22Rv1 (cell line): ENCODE results near the gene RPL36.
"Not testable (repeated sequence)": the region's sequence is repeated elsewhere in the genome, so short reads cannot be mapped to it uniquely, and the experiment has no call there.

Source experiments
- H3K27ac ChIP-seq: fragments of 450-650 bp; 2 replicates; pipeline ENCODE4 v1.5.1; 2017
- CTCF ChIP-seq: fragments of 450-650 bp; IDR thresholded peaks from 2 replicates; pipeline ENCODE4 v1.5.1; 2017; ENCODE audit warnings: mild to moderate bottlenecking
- ZFX ChIP-seq: fragments of 450-650 bp; IDR thresholded peaks from 2 replicates; pipeline ENCODE4 v1.6.1; 2017; ENCODE audit warnings: antibody characterized with exemption, borderline replicate concordance

The RPL36 gene

GRCh38 chr19:5719961-5720790 is 30.1 kb downstream of the RPL36 start, which contains the start of the genes CATSPERD and LONP1:
TSS of gene CATSPERD (plus strand) at chr19:5720637. CDS start at chr19:5720738, 101 bp downstream.
TSS of gene LONP1 (minus strand) at chr19:5720146. CDS start at chr19:5720132, 14 bp downstream.
- H3K27ac ChIP-seq = peak within 1 kb of the TSS; percentile 95
- no peak for TF ChIP-seq ZFX
- TF ChIP-seq CTCF = peak; percentile 93

- no peak for TF ChIP-seq CTCF
- TF ChIP-seq ZFX = no peak
- H3K27ac ChIP-seq = no peak overlapping the region
These were observed 37.5 kb downstream of the RPL36 start for GRCh38 chr19:5727453-5728050.

GRCh38 chr19:5733172-5733571 is 43.1 kb downstream of the RPL36 start:
- not testable (repeated sequence) for H3K27ac ChIP-seq

GRCh38 chr19:5738423-5738822 is 48.3 kb downstream of the RPL36 start:
- H3K27ac ChIP-seq = no peak overlapping the region
- TF ChIP-seq CTCF (no peak), ZFX (no peak)
